Activated naive CD4-positive, alpha-beta T cell treated with anti-CD3 and anti-CD28 coated beads, Interleukin-2, amount 50 U/mL, for 24 hours (primary cell): ENCODE data around the gene RGS18.
"Not testable (repeated sequence)": the region's sequence is repeated elsewhere in the genome, so short reads cannot be mapped to it uniquely, and the experiment has no call there.

ENCODE experiments used
- H3K27ac Mint-ChIP-seq: one replicate; pipeline ENCODE4 v1.8.0; 2021; ENCODE audit warnings: mild to moderate bottlenecking, mixed read lengths
- H3K27me3 Mint-ChIP-seq: one replicate; pipeline ENCODE4 v1.8.0; 2021; ENCODE audit warnings: mixed read lengths
- H3K36me3 Mint-ChIP-seq: one replicate; pipeline ENCODE4 v1.8.0; 2021; ENCODE audit warnings: mixed read lengths
- H3K4me1 Mint-ChIP-seq: one replicate; pipeline ENCODE4 v1.8.0; 2021; ENCODE audit warnings: mixed read lengths
- H3K4me3 Mint-ChIP-seq: one replicate; pipeline ENCODE4 v1.8.0; 2021; ENCODE audit warnings: mild to moderate bottlenecking, mixed read lengths
- H3K9me3 Mint-ChIP-seq: one replicate; pipeline ENCODE4 v1.8.0; 2021; ENCODE audit warnings: mixed read lengths

The RGS18 gene

DNA sequence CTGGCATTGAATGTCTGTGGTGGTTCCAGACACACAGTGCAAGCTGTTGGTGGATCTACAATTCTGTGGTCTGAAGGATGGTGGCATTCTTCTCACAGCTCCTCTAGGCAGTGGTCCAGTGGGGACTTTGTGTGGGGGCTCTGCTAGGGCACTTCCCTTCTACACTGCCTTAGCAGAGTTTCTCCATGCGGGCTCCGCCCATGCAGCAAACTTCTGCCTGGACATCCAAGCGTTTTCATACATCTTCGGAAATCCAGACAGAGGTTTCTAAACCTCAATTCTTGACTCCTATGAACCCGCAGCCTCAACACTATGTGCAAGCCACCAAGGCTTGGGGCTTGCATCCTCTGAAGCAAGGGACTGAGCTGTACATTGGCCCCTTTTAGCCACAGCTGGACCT, 43.0 kb downstream of the RGS18 start:
- no peaks in the 10 kb centered on the region for H3K4me1 Mint-ChIP-seq
- no peaks in the 10 kb centered on the region for H3K36me3 Mint-ChIP-seq
- H3K27ac Mint-ChIP-seq = no peak overlapping the region
- H3K9me3 Mint-ChIP-seq = peaks cover 18% of the 10 kb centered on the region
- H3K4me3 Mint-ChIP-seq = no peak overlapping the region
- H3K27me3 Mint-ChIP-seq = no peaks in the 10 kb centered on the region

DNA sequence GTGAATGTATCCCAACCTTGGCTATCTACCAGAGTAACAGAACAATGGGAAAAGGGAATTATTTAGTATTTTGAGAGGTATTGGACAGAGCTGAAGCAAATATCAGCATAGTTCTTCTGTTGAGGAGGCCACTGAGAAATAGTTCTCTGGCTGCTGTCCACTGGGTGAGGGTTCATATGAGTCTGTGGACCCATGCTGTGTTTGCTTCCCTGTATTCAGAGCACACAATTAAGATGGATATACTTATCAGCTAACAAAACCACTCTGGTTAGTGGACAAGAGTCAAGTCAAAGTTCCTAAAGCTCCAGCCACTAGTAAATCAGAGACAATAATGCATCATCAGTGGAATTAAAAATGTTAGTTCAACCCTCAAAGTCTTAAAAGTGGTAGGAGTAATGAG, 66.1 kb downstream of the RGS18 start:
- Mint-ChIP-seq H3K27me3 (no peaks in the 10 kb centered on the region), H3K4me3 (no peak overlapping the region), H3K4me1 (no peaks in the 10 kb centered on the region), H3K27ac (no peak overlapping the region), H3K36me3 (no peaks in the 10 kb centered on the region), H3K9me3 (peaks cover 5% of the 10 kb centered on the region)

DNA sequence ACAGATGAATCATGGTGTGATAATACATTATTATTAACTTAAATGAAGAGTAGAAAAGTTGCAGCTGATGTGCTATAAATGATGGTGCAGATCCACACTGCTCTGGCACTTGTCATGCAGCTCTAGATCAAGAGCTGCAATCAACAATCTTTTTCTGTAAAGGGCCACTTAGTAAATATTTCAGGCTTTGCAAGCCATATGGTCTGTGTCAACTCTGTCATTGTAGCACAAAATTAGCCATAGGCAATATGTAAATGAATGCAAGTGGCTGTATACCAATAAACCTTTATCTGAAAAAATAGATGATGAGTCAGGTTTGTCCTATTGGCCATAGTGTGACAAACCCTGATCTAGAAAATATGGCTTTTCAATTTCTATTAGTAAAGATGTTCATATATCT, 66.6 kb downstream of the RGS18 start:
- H3K4me1 Mint-ChIP-seq = no peaks in the 10 kb centered on the region
- H3K36me3 Mint-ChIP-seq = no peaks in the 10 kb centered on the region
- H3K27me3 Mint-ChIP-seq = no peaks in the 10 kb centered on the region
- no peak overlapping the region for H3K27ac Mint-ChIP-seq
- no peak overlapping the region for H3K4me3 Mint-ChIP-seq
- peaks cover 5% of the 10 kb centered on the region for H3K9me3 Mint-ChIP-seq

DNA sequence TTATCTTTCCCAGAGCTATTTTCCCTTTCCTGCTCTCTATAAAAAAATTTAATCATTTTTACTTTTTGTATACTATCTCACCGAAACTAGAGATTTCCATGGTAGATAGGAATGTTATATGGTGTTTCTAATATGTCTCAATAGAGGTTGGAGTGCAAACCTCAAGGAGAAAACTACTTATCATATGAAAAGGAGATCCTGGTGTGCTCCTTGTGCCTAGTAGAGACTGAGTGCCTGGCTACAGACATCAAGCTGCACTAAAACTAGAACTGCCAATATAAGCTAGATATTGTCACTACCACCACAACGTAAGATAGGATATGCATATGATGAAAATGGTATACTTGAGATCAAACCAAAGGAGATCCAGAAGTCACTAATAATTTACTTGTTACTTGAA, 67.0 kb downstream of the RGS18 start:
- no peak overlapping the region for H3K27ac Mint-ChIP-seq
- no peak overlapping the region for H3K4me3 Mint-ChIP-seq
- peaks cover 5% of the 10 kb centered on the region for H3K9me3 Mint-ChIP-seq
- H3K36me3 Mint-ChIP-seq = no peaks in the 10 kb centered on the region
- H3K4me1 Mint-ChIP-seq = no peaks in the 10 kb centered on the region
- H3K27me3 Mint-ChIP-seq = no peaks in the 10 kb centered on the region

DNA sequence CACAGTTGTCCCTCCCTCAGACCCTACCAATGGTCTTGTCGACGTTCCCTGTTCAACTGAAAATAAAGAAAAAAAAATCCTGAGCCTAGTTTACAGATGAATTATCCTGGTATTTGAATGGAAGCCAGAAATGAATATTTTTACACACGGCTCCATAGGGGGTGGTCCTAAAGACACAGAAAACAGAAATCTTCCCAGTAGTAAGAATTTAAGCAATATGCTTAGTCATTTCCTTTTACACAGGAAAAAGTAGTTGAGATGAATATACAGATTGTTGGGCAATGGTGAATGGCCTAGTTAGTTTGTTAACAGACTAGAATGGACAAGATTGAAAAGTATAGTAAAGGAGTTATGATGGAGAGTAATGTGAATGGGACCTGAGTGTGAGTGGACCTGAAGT, 67.4 kb downstream of the RGS18 start:
- Mint-ChIP-seq H3K36me3 (no peaks in the 10 kb centered on the region), H3K4me3 (no peak overlapping the region), H3K27ac (no peak overlapping the region), H3K9me3 (peaks cover 5% of the 10 kb centered on the region), H3K27me3 (no peaks in the 10 kb centered on the region), H3K4me1 (no peaks in the 10 kb centered on the region)

DNA sequence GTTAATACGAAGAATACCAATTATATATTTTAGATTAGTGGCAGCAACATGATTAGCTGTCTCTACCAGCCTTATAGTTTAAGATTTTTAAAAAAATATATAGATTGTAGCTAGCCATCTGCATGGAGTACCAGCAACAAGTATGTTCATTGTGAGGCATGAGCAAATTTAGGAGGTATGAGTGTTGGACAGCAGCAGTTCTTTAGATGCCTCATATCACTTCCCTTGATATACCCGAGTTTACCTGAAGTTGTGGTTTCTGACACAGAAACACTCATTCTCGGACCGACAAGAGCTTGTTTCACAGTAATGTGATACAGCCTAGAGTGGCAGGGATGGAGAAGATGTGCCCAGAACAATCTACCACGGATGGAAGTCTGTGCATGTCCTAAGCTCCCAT, 69.1 kb downstream of the RGS18 start:
- no peaks in the 10 kb centered on the region for H3K4me1 Mint-ChIP-seq
- no peaks in the 10 kb centered on the region for H3K36me3 Mint-ChIP-seq
- H3K4me3 Mint-ChIP-seq = no peak overlapping the region
- H3K9me3 Mint-ChIP-seq = peaks cover 5% of the 10 kb centered on the region
- H3K27me3 Mint-ChIP-seq = no peaks in the 10 kb centered on the region
- H3K27ac Mint-ChIP-seq = no peak overlapping the region

DNA sequence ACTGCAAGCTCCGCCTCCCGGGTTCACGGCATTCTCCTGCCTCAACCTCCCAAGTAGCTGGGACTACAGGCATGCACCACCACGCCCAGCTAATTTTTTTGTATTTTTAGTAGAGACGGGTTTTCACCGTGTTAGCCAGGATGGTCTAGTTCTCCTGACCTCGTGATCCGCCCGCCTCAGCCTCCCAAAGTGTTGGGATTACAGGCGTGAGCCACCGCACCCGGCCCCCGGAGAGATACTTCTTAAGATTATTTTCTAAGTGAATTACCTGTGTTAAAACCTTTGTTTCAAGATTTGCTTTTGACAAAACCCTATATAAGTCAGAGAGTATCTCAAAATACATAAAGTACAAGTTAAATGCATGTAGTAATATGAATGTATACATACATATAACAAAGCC, 69.7 kb downstream of the RGS18 start:
- not testable (repeated sequence) for H3K9me3 Mint-ChIP-seq, H3K4me1 Mint-ChIP-seq, H3K36me3 Mint-ChIP-seq, H3K27ac Mint-ChIP-seq, H3K27me3 Mint-ChIP-seq, H3K4me3 Mint-ChIP-seq

DNA sequence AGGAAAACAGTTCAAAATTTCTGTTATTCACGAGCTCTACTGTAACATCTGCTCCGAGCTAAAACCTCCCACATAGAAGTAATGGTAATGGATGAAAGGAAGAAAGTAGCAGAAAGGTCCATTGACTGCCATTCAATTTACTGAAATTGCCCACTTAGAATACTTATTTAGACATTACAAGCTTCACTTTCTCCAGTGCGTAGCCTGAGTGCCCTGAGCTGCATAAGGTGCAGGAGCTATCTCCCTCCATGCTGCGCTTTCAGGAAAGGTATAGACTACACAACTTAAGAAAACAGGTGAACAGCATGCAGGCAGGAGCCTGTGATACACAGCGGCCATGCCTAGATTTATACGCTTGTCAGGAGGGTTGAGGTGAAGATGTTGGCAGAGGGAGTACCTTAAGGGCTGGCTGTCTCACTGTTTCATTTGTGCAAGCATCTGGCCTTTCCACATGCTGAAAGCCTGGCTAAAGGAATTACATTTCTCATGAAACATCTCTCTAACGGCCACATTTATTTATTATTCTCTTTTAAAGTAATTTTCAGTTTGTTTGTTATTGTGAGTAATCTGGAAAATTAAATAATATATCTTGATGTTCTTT, 74.7 kb downstream of the RGS18 start:
- no peaks in the 10 kb centered on the region for H3K4me1 Mint-ChIP-seq
- H3K4me3 Mint-ChIP-seq = no peak overlapping the region
- no peaks in the 10 kb centered on the region for H3K36me3 Mint-ChIP-seq
- H3K27me3 Mint-ChIP-seq = no peaks in the 10 kb centered on the region
- no peak overlapping the region for H3K27ac Mint-ChIP-seq
- H3K9me3 Mint-ChIP-seq = no peaks in the 10 kb centered on the region

DNA sequence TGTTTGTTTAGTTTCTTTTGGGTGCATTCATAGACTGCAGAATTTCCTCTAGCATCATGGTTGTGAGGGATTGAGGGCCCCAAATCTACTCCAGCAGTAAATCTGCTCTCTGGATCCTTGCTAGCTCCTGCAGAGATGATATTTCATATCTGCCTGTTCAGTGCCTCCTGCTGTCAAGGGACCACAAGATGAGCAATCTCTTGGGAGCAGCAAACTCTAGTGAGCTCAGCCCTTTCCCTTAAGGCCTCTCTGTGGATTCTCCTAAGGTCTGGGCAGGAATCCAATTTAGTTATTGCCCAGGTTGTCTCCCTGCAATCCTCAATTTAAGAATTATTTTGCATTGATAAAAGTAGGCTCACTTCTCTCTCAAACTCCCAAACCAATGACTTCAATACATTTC, 76.9 kb downstream of the RGS18 start:
- no peaks in the 10 kb centered on the region for H3K27me3 Mint-ChIP-seq
- H3K36me3 Mint-ChIP-seq = no peaks in the 10 kb centered on the region
- H3K9me3 Mint-ChIP-seq = no peaks in the 10 kb centered on the region
- H3K4me3 Mint-ChIP-seq = no peak overlapping the region
- no peak overlapping the region for H3K27ac Mint-ChIP-seq
- no peaks in the 10 kb centered on the region for H3K4me1 Mint-ChIP-seq
